GM12878 (cell line): Measurements from ENCODE around the gene EFCC1. TPM values are rescaled to one million over a fixed set of nuclear protein-coding genes. Genes with fewer than 3 reads are reported as not detected.

Experiments
- ATAC-seq: fragments of 200-7000 bp; cut with Tn5 transposase; 3 replicates; pipeline ENCODE4 v1.9.1; 2020; ENCODE audit warnings: mild to moderate bottlenecking, moderate library complexity
- BruUV-seq: library from RNA; stranded (reverse); fragments of 400-500 nt; replicated peaks from 2 replicates; lab custom pipeline; 2021; lab: Mats Ljungman, UMichigan
- CTCF ChIA-PET: fragments of 300-600 bp; sonication (Branson Sonifier 250); formaldehyde crosslinking; extraction: SDS; loops from one replicate; lab custom pipeline; 2021; ENCODE audit warnings: inconsistent platforms; lab: Yijun Ruan, JAX
- POLR2A ChIA-PET: fragments of 350-600 bp; formaldehyde crosslinking; extraction: SDS; loops from one replicate; lab custom pipeline; 2021; ENCODE audit warnings: inconsistent platforms; lab: Charles Lee
- RAD21 ChIA-PET: fragments of 300-600 bp; sonication (Branson Sonifier 250); formaldehyde crosslinking; loops from one replicate; lab custom pipeline; 2023; ENCODE audit warnings: antibody characterized with exemption; ENCODE audit not compliant: unreplicated experiment; lab: Charles Lee
- SMC1A ChIA-PET: fragments of 300-600 bp; sonication (Branson Sonifier 250); formaldehyde crosslinking; loops from one replicate; lab custom pipeline; 2023; ENCODE audit not compliant: unreplicated experiment, uncharacterized antibody; lab: Charles Lee
- DNase-seq: peaks from one replicate; pipeline ENCODE4 v3.0.0-alpha.2; 2011; ENCODE audit warnings: low read depth, low spot score
- FAIRE-seq: peaks from 3 replicates; lab custom pipeline; 2011; peaks lifted over from hg19 to GRCh38; lab: Jason Lieb, UNC
- H2AFZ ChIP-seq: 2 replicates; pipeline ENCODE4 v1.6.0; 2011; ENCODE audit warnings: low read depth, low read length, control low read depth; ENCODE audit not compliant: control insufficient read depth
- H3K27ac ChIP-seq: 2 replicates; pipeline ENCODE4 v1.5.1; 2011; ENCODE audit warnings: control low read depth; ENCODE audit not compliant: control insufficient read depth, insufficient read depth
- H3K27me3 ChIP-seq, 2 experiments: replicated peaks in 1 of 2; 2 replicates each; pipeline versions ENCODE4 v1.6.0 to v1.6.1; 2011; ENCODE audit warnings: low read length in 1 of 2; ENCODE audit not compliant: control insufficient read depth in 2 of 2, insufficient read depth in 2 of 2
- H3K36me3 ChIP-seq, 2 experiments: 2 replicates each; pipeline ENCODE4 v1.5.1; 2011; ENCODE audit warnings: low read length in 1 of 2; ENCODE audit not compliant: control insufficient read depth in 2 of 2, insufficient read depth in 2 of 2
- H3K4me1 ChIP-seq: 2 replicates; pipeline ENCODE4 v1.6.1; 2011; ENCODE audit warnings: mild to moderate bottlenecking, low read length, moderate library complexity, mixed read lengths; ENCODE audit not compliant: control insufficient read depth, insufficient read depth
- H3K4me2 ChIP-seq: 2 replicates; pipeline ENCODE4 v1.6.0; 2011; ENCODE audit warnings: control low read depth; ENCODE audit not compliant: control insufficient read depth, insufficient read depth
- H3K4me3 ChIP-seq: fragments of 200-600 bp; sonication (generic); 2 replicates; pipeline ENCODE4 v1.5.1; 2016
- H3K79me2 ChIP-seq: 2 replicates; pipeline ENCODE4 v1.6.0; 2011; ENCODE audit warnings: low read length; ENCODE audit not compliant: control insufficient read depth, insufficient read depth
- H3K9ac ChIP-seq: 2 replicates; pipeline ENCODE4 v1.8.0; 2011; ENCODE audit warnings: low read length, control low read depth, mixed read lengths; ENCODE audit not compliant: control insufficient read depth, insufficient read depth
- H3K9me3 ChIP-seq: replicated peaks from 3 replicates; pipeline ENCODE4 v1.5.1; 2011; ENCODE audit warnings: mild to moderate bottlenecking, low read length; ENCODE audit not compliant: control insufficient read depth, insufficient read depth
- H4K20me1 ChIP-seq: 2 replicates; pipeline ENCODE4 v1.6.0; 2011; ENCODE audit not compliant: control insufficient read depth, insufficient read depth
- BHLHE40 ChIP-seq, 2 experiments: fragments of 450-650 bp in 1 of 2; IDR thresholded peaks; 2 replicates each; pipeline ENCODE4 v1.6.1; 2011 to 2017; ENCODE audit warnings: low read depth in 2 of 2, borderline replicate concordance in 1 of 2, improper control_type of control experiment in 1 of 2, low read length in 1 of 2, mild to moderate bottlenecking in 1 of 2
- BMI1 ChIP-seq: fragments of 450-650 bp; IDR thresholded peaks from 2 replicates; pipeline ENCODE4 v1.6.1; 2016; ENCODE audit warnings: mild to moderate bottlenecking, moderate library complexity, borderline replicate concordance
- CEBPB ChIP-seq, 2 experiments: fragments of 150-350 bp in 1 of 2; IDR thresholded peaks; 2 replicates each; pipeline ENCODE4 v1.6.1; 2012 to 2014; ENCODE audit warnings: low read depth in 2 of 2, low read length in 2 of 2, borderline replicate concordance in 1 of 2, inconsistent platforms in 1 of 2
- CREM ChIP-seq: IDR thresholded peaks from 2 replicates; pipeline ENCODE4 v1.6.1; 2014; ENCODE audit warnings: antibody characterized with exemption, low read depth
- ETV6 ChIP-seq, 2 experiments: fragments of 450-650 bp in 1 of 2; IDR thresholded peaks in 1 of 2; conservative IDR thresholded peaks in 1 of 2; 2 replicates each; pipeline ENCODE4 v1.6.1; 2014; ENCODE audit warnings: antibody characterized with exemption in 1 of 2, borderline replicate concordance in 1 of 2, low read depth in 1 of 2, mild to moderate bottlenecking in 1 of 2, moderate library complexity in 1 of 2
- RAD51 ChIP-seq: fragments of 450-650 bp; IDR thresholded peaks from 2 replicates; pipeline ENCODE4 v1.6.1; 2016; ENCODE audit warnings: moderate library complexity, mild to moderate bottlenecking, inconsistent platforms
- ZBTB4 ChIP-seq: fragments of 450-650 bp; formaldehyde crosslinking; IDR thresholded peaks from 2 replicates; pipeline ENCODE4 v1.4.0; 2022; ENCODE audit warnings: mild to moderate bottlenecking, moderate library complexity
- WGBS: methylation state at CpG from one replicate; pipeline ENCODE4 v1.1.6; 2016; ENCODE audit warnings: low lambda C conversion rate; ENCODE audit not compliant: insufficient replicate concordance, insufficient coverage; ENCODE audit errors: missing lambda C conversion rate; 5-methylcytosine and 5-hydroxymethylcytosine counted together
- in situ Hi-C: fragments of 300-500 bp; cut with MboI; formaldehyde crosslinking; loops from 9 replicates; pipeline ENCODE4 v1.14.3; 2018; ENCODE audit warnings: mixed read lengths
- intact Hi-C: fragments of 100-400 bp; cut with micrococcal nuclease; formaldehyde crosslinking; loops from one replicate; pipeline ENCODE4 v1.14.2; 2022; ENCODE audit not compliant: unreplicated experiment
- polyA plus RNA-seq, 11 experiments: library from polyadenylated mRNA; depleted of rRNA in 4 of 11; unstranded in 6 of 11; stranded (reverse) in 5 of 11; fragments of >200 nt; fragmentation: Nextera tagmentation in 4 of 11; fragmentation: Illumina TruSeq in 1 of 11; extraction: Ambion mirVana in 4 of 11; extraction: Trizol in 1 of 11; gene quantifications; 1 replicate in 1 of 11; 2 replicates in 10 of 11; pipeline versions ENCODE4 v1.2.1 to v1.2.3, GENCODE V29; 2011 to 2016; ENCODE audit warnings: inconsistent platforms in 2 of 11, missing spikeins in 2 of 11, low read depth in 1 of 11
- total RNA-seq, 4 experiments: library from RNA; depleted of rRNA in 3 of 4; stranded (reverse); fragments of >200 nt in 3 of 4; fragmentation: Illumina TruSeq in 1 of 4; extraction: Trizol in 1 of 4; gene quantifications; 2 replicates each; pipeline versions ENCODE4 v1.2.1 to v1.2.3, GENCODE V29; 2013 to 2021

Gene EFCC1
- total and polyA plus RNA-seq, 10 of the 15 experiments (the other 5 are each of a cell fraction or from before 2014, with no cell fraction given) = not detected

GRCh38 chr3:128994581-128995546 lies 6.2 kb upstream of the EFCC1 start (continued):
- TF ChIP-seq ZBTB4 (no peak), CEBPB (IDR thresholded peaks at IDR 0.05; ENCODE audit: borderline replicate concordance in 1 of 2, low read depth in 2 of 2, low read length in 2 of 2) (no peak), ETV6 (conservative IDR thresholded peaks at IDR 0.05 in 1 of 2, IDR thresholded peaks at IDR 0.05 in 1 of 2; ENCODE audit: borderline replicate concordance in 1 of 2, low read depth in 1 of 2) (no peak), BMI1 (no peak), CREM (no peak), RAD51 (no peak)

- no peaks in the 10 kb centered on the region for H3K79me2 ChIP-seq
- no peak overlapping the region for H3K27ac ChIP-seq
- ChIA-PET CTCF (interaction anchor here (0.6 to 2.0 kb wide), 2 partner anchors 25 to 41 kb away, joined by 3 to 11 read pairs; no protein-coding TSS in a partner anchor), RAD21 (interaction anchor here (1.0 kb wide), 1 partner anchor 250 kb away, joined by 3 read pairs; no protein-coding TSS in a partner anchor), POLR2A (no interaction called here), SMC1A (interaction anchor here (0.9 to 1.0 kb wide), 2 partner anchors 12 to 22 kb away, joined by 3 read pairs; no protein-coding TSS in a partner anchor)
- H3K36me3 ChIP-seq = no peaks in the 10 kb centered on the region
- no TSS peak for BruUV-seq
- no peaks in the 10 kb centered on the region; the same call in 2 of the 3 replicates for H3K9me3 ChIP-seq
- H3K4me3 ChIP-seq = no peak overlapping the region
- WGBS = 92% methylated on average over 1 of the region's 1 CpG
- no peak overlapping the region for H2AFZ ChIP-seq
- peaks cover 2 to 17% of the 10 kb centered on the region in 2 experiments for H3K27me3 ChIP-seq
- TF ChIP-seq BHLHE40 (IDR thresholded peaks at IDR 0.05; ENCODE audit: borderline replicate concordance in 1 of 2, low read depth in 2 of 2, low read length in 1 of 2) = no peak
- DNase-seq (no peak), ATAC-seq (no peak), FAIRE-seq (no peak)
- intact Hi-C loops (no loop called here), in situ Hi-C loops (no loop called here)
- H3K4me2 ChIP-seq = no peak overlapping the region
- H3K4me1 ChIP-seq = 0 out of 2 replicates have a peak, but pooled peaks cover 4% of the 10 kb centered on the region
- no peaks in the 10 kb centered on the region for H4K20me1 ChIP-seq
- no peak overlapping the region for H3K9ac ChIP-seq
Observed at GRCh38 chr3:128995737-128996136, 5.4 kb upstream of the EFCC1 start.
